Activated T-cell treated with anti-CD3 and anti-CD28 coated beads for 48 hours (primary cell): ENCODE results near the gene KRT33A.

Source experiments
- DNase-seq: peaks from one replicate; pipeline ENCODE4 v3.0.0-alpha.2; 2020; ENCODE audit warnings: low read depth

The KRT33A gene

GRCh38 chr17:41329279-41329948, 21.2 kb downstream of the KRT33A start:
- DNase-seq = no peak

GRCh38 chr17:41328207-41328606, 22.4 kb downstream of the KRT33A start:
- no peak for DNase-seq

GRCh38 chr17:41327411-41328120, 23.1 kb downstream of the KRT33A start:
- DNase-seq = no peak

- DNase-seq = no peak
Observed at GRCh38 chr17:41326173-41327145, 24.2 kb downstream of the KRT33A start.

- DNase-seq = no peak
Observed at GRCh38 chr17:41325611-41326010, 25.0 kb downstream of the KRT33A start.

- DNase-seq = no peak
Observed at GRCh38 chr17:41325126-41325525, 25.5 kb downstream of the KRT33A start.

- DNase-seq = no peak
Observed at GRCh38 chr17:41324180-41325075, 26.2 kb downstream of the KRT33A start.

GRCh38 chr17:41322903-41323895, 27.4 kb downstream of the KRT33A start:
- no peak for DNase-seq

GRCh38 chr17:41322094-41322902, 28.3 kb downstream of the KRT33A start:
- DNase-seq = no peak

GRCh38 chr17:41318231-41318630, 32.4 kb downstream of the KRT33A start:
- no peak for DNase-seq

GRCh38 chr17:41315814-41316445, 34.7 kb downstream of the KRT33A start:
- no peak for DNase-seq

- DNase-seq = no peak
Observed at GRCh38 chr17:41315204-41315794, 35.3 kb downstream of the KRT33A start, which contains the start of gene KRTAP17-1. TSS of gene KRTAP17-1 (minus strand) at chr17:41315710. CDS start at chr17:41315650, 60 bp downstream.

GRCh38 chr17:41311111-41311510, 39.5 kb downstream of the KRT33A start:
- no peak for DNase-seq

- no peak for DNase-seq
Observed at GRCh38 chr17:41308918-41309359, 41.7 kb downstream of the KRT33A start, which contains the start of gene KRTAP16-1. TSS of gene KRTAP16-1 (minus strand) at chr17:41309309. CDS start at chr17:41309253, 56 bp downstream.

- DNase-seq = peak; percentile 35
Observed at GRCh38 chr17:41308251-41308917, 42.2 kb downstream of the KRT33A start.

- DNase-seq = no peak
Observed at GRCh38 chr17:41307647-41308046, 43.0 kb downstream of the KRT33A start.

GRCh38 chr17:41304091-41304490, 46.5 kb downstream of the KRT33A start:
- DNase-seq = no peak

- DNase-seq = no peak
Observed at GRCh38 chr17:41302981-41303380, 47.6 kb downstream of the KRT33A start.
